CD4-positive, alpha-beta T cell treated with Interferon gamma for 1 hour (primary cell): ENCODE results near the gene SNCAIP.

Experiments
- DNase-seq: peaks from one replicate; pipeline ENCODE4 v3.0.0-alpha.2; 2020

The SNCAIP gene

GRCh38 chr5:122311961-122312590, at the start of gene SNCAIP:
Gene SNCAIP (plus strand): TSS chr5:122312237. CDS start chr5:122391135, 78,898 bp downstream.
- no peak for DNase-seq

- no peak for DNase-seq
Observed at GRCh38 chr5:122263352-122264030, 48.5 kb upstream of the SNCAIP start.

- DNase-seq, result no peak
Observed at GRCh38 chr5:122264610-122265009, 47.4 kb upstream of the SNCAIP start.

- no peak for DNase-seq
Observed at GRCh38 chr5:122267185-122267584, 44.9 kb upstream of the SNCAIP start.

- DNase-seq, result no peak
Observed at GRCh38 chr5:122273696-122274095, 38.3 kb upstream of the SNCAIP start.

- DNase-seq, result no peak
Observed at GRCh38 chr5:122283592-122283991, 28.4 kb upstream of the SNCAIP start.

- DNase-seq, result no peak
Observed at GRCh38 chr5:122286541-122286940, 25.5 kb upstream of the SNCAIP start.

- no peak for DNase-seq
Observed at GRCh38 chr5:122287101-122287500, 24.9 kb upstream of the SNCAIP start.

GRCh38 chr5:122291000-122291901, 20.8 kb upstream of the SNCAIP start:
- no peak for DNase-seq

GRCh38 chr5:122292332-122292731, 19.7 kb upstream of the SNCAIP start:
- no peak for DNase-seq

GRCh38 chr5:122295138-122295537, 16.9 kb upstream of the SNCAIP start:
- DNase-seq, result no peak

GRCh38 chr5:122296871-122297270, 15.2 kb upstream of the SNCAIP start:
- no peak for DNase-seq

GRCh38 chr5:122297587-122298298, 14.3 kb upstream of the SNCAIP start:
- no peak for DNase-seq

- DNase-seq, result no peak
Observed at GRCh38 chr5:122300374-122300773, 11.7 kb upstream of the SNCAIP start.

- DNase-seq, result no peak
Observed at GRCh38 chr5:122301016-122301415, 11.0 kb upstream of the SNCAIP start.

- DNase-seq, result no peak
Observed at GRCh38 chr5:122304471-122305215, 7.4 kb upstream of the SNCAIP start.

GRCh38 chr5:122306461-122306860, 5.6 kb upstream of the SNCAIP start:
- DNase-seq, result no peak

GRCh38 chr5:122310889-122311288, 1.1 kb upstream of the SNCAIP start:
- DNase-seq, result no peak

- no peak for DNase-seq
Observed at GRCh38 chr5:122311497-122311960, 508 bp upstream of the SNCAIP start.

GRCh38 chr5:122312591-122313406, 762 bp downstream of the SNCAIP start:
- no peak for DNase-seq

GRCh38 chr5:122314036-122314435, 2.0 kb downstream of the SNCAIP start:
- no peak for DNase-seq
